SK-N-MC (cell line): Measurements from ENCODE around the gene CPM.

ENCODE experiments used
- DNase-seq: peaks from one replicate; pipeline ENCODE4 v3.0.0-alpha.2; 2011; ENCODE audit warnings: low read depth, low spot score
- H3K27ac ChIP-seq: fragments of 200-600 bp; sonication (generic); 2 replicates; pipeline ENCODE4 v1.5.1; 2016; ENCODE audit warnings: mixed run types
- H3K36me3 ChIP-seq: fragments of 200-600 bp; sonication (generic); 2 replicates; pipeline ENCODE4 v1.6.1; 2017; ENCODE audit warnings: antibody characterized with exemption, low read length, mixed read lengths; ENCODE audit not compliant: insufficient read depth
- H3K4me3 ChIP-seq: fragments of 200-600 bp; sonication (generic); 2 replicates; pipeline ENCODE4 v1.5.1; 2016
- H3K9ac ChIP-seq: fragments of 200-600 bp; sonication (generic); 2 replicates; pipeline ENCODE4 v1.8.0; 2017; ENCODE audit warnings: mixed run types, mixed read lengths; ENCODE audit not compliant: insufficient read length
- H3K9me3 ChIP-seq: fragments of 200-600 bp; sonication (generic); 2 replicates; pipeline ENCODE4 v1.6.1; 2017; ENCODE audit warnings: low read depth, mild to moderate bottlenecking, antibody characterized with exemption, low read length, moderate library complexity, mixed read lengths
- EZH2 ChIP-seq: fragments of 200-600 bp; sonication (generic); IDR thresholded peaks from one replicate; pipeline ENCODE4 v1.6.1; 2017; ENCODE audit warnings: antibody characterized with exemption
- FOXP2 ChIP-seq: optimal IDR thresholded peaks from 2 replicates; pipeline ENCODE3; 2011; ENCODE audit warnings: mild to moderate bottlenecking, moderate library complexity; ENCODE audit not compliant: insufficient read depth; ENCODE audit errors: extremely low read length, control extremely low read depth
- POLR2AphosphoS5 ChIP-seq: IDR thresholded peaks from 2 replicates; pipeline ENCODE4 v1.6.1; 2012; ENCODE audit warnings: mild to moderate bottlenecking, low read depth, low read length, borderline replicate concordance

Gene CPM

GRCh38 chr12:68904351-68904962, 28.5 kb downstream of the CPM start:
- TF ChIP-seq POLR2AphosphoS5 = no peak
- no peak for TF ChIP-seq EZH2
- TF ChIP-seq FOXP2 = no peak
- Histone ChIP-seq H3K4me3 (no peak overlapping the region), H3K27ac (no peak overlapping the region), H3K9ac (no peak overlapping the region), H3K36me3 (no peaks in the 10 kb centered on the region), H3K9me3 (no peaks in the 10 kb centered on the region)
- no peak for DNase-seq

GRCh38 chr12:68903511-68903910, 29.5 kb downstream of the CPM start:
- H3K9me3 ChIP-seq = no peaks in the 10 kb centered on the region
- no peak overlapping the region for H3K9ac ChIP-seq
- DNase-seq = no peak
- H3K4me3 ChIP-seq = no peak overlapping the region
- no peak overlapping the region for H3K27ac ChIP-seq
- H3K36me3 ChIP-seq = no peaks in the 10 kb centered on the region
- TF ChIP-seq EZH2 (no peak), FOXP2 (no peak), POLR2AphosphoS5 (no peak)

- Histone ChIP-seq H3K27ac (no peak overlapping the region), H3K9me3 (no peaks in the 10 kb centered on the region), H3K36me3 (no peaks in the 10 kb centered on the region), H3K9ac (no peak overlapping the region), H3K4me3 (no peak overlapping the region)
- no peak for DNase-seq
- TF ChIP-seq EZH2 (no peak), FOXP2 (no peak), POLR2AphosphoS5 (no peak)
These were observed 31.4 kb downstream of the CPM start for GRCh38 chr12:68901551-68901950.

- Histone ChIP-seq H3K9ac (no peak overlapping the region), H3K4me3 (no peak overlapping the region), H3K36me3 (no peaks in the 10 kb centered on the region), H3K27ac (no peak overlapping the region), H3K9me3 (no peaks in the 10 kb centered on the region)
- no peak for TF ChIP-seq EZH2
- no peak for TF ChIP-seq POLR2AphosphoS5
- TF ChIP-seq FOXP2 = no peak
- no peak for DNase-seq
These were observed 31.8 kb downstream of the CPM start for GRCh38 chr12:68901145-68901544.

- Histone ChIP-seq H3K27ac (no peak overlapping the region), H3K9ac (no peak overlapping the region), H3K4me3 (no peak overlapping the region), H3K9me3 (no peaks in the 10 kb centered on the region), H3K36me3 (no peaks in the 10 kb centered on the region)
- no peak for DNase-seq
- TF ChIP-seq FOXP2 = no peak
- no peak for TF ChIP-seq POLR2AphosphoS5
- no peak for TF ChIP-seq EZH2
These were observed 32.7 kb downstream of the CPM start for GRCh38 chr12:68900241-68900640.

GRCh38 chr12:68899251-68899771, 33.7 kb downstream of the CPM start:
- no peak for DNase-seq
- TF ChIP-seq EZH2 = no peak
- no peak for TF ChIP-seq FOXP2
- Histone ChIP-seq H3K36me3 (no peaks in the 10 kb centered on the region), H3K9me3 (no peaks in the 10 kb centered on the region), H3K27ac (no peak overlapping the region), H3K4me3 (no peak overlapping the region), H3K9ac (no peak overlapping the region)

- Histone ChIP-seq H3K4me3 (no peak overlapping the region), H3K27ac (no peak overlapping the region)
- DNase-seq = no peak
These were observed 36.0 kb downstream of the CPM start for GRCh38 chr12:68896881-68897540.

GRCh38 chr12:68894276-68894855, 38.6 kb downstream of the CPM start:
- no peak overlapping the region for H3K27ac ChIP-seq
- no peaks in the 10 kb centered on the region for H3K9me3 ChIP-seq
- H3K9ac ChIP-seq = no peak overlapping the region
- no peak overlapping the region for H3K4me3 ChIP-seq
- no peak for DNase-seq
- no peaks in the 10 kb centered on the region for H3K36me3 ChIP-seq
- TF ChIP-seq FOXP2 (no peak), POLR2AphosphoS5 (no peak), EZH2 (no peak)

More at GRCh38 chr12:68896881-68897540, 36.0 kb downstream of the CPM start:
- Histone ChIP-seq H3K9ac (no peak overlapping the region), H3K9me3 (no peaks in the 10 kb centered on the region), H3K36me3 (no peaks in the 10 kb centered on the region)
- TF ChIP-seq POLR2AphosphoS5 = no peak
- no peak for TF ChIP-seq FOXP2
- no peak for TF ChIP-seq EZH2
